Chondrocyte (in vitro differentiated cells): ENCODE measurements around the gene GRHL1. TPM values are rescaled to one million over a fixed set of nuclear protein-coding genes. Genes with fewer than 3 reads are reported as not detected.
"Not testable (repeated sequence)": the region's sequence is repeated elsewhere in the genome, so short reads cannot be mapped to it uniquely, and the experiment has no call there.

ENCODE experiments used
- DNase-seq: peaks from one replicate; pipeline ENCODE4 v3.0.0; 2021; ENCODE audit warnings: mixed read lengths, low spot score
- H3K27ac Mint-ChIP-seq: one replicate; pipeline ENCODE4 v1.8.0; 2021; ENCODE audit warnings: mild to moderate bottlenecking, moderate library complexity, mixed read lengths; ENCODE audit not compliant: unreplicated experiment
- H3K27me3 Mint-ChIP-seq: 2 replicates; pipeline ENCODE4 v1.8.0; 2021; ENCODE audit warnings: low read depth, mixed read lengths
- H3K36me3 Mint-ChIP-seq: 2 replicates; pipeline ENCODE4 v1.8.0; 2021; ENCODE audit warnings: low read depth, mixed read lengths
- H3K4me1 Mint-ChIP-seq: 2 replicates; pipeline ENCODE4 v1.8.0; 2021; ENCODE audit warnings: low read depth, mild to moderate bottlenecking, mixed read lengths
- H3K4me3 Mint-ChIP-seq: one replicate; pipeline ENCODE4 v1.8.0; 2021; ENCODE audit warnings: mild to moderate bottlenecking, moderate library complexity, mixed read lengths; ENCODE audit not compliant: unreplicated experiment
- H3K9me3 Mint-ChIP-seq: 2 replicates; pipeline ENCODE4 v1.8.0; 2021; ENCODE audit warnings: low read depth, mixed read lengths
- CTCF ChIP-seq: fragments of 200-600 bp; sonication (generic); IDR thresholded peaks from 2 replicates; pipeline ENCODE4 v1.5.0; 2021; ENCODE audit warnings: antibody characterized with exemption, mild to moderate bottlenecking, moderate library complexity
- total RNA-seq: library from RNA; stranded (reverse); gene quantifications from 3 replicates; pipeline ENCODE4 v1.2.1, GENCODE V29; 2021

GRHL1 gene
- total RNA-seq, 1 donor from 2014 or later, result 0.42 TPM

DNA sequence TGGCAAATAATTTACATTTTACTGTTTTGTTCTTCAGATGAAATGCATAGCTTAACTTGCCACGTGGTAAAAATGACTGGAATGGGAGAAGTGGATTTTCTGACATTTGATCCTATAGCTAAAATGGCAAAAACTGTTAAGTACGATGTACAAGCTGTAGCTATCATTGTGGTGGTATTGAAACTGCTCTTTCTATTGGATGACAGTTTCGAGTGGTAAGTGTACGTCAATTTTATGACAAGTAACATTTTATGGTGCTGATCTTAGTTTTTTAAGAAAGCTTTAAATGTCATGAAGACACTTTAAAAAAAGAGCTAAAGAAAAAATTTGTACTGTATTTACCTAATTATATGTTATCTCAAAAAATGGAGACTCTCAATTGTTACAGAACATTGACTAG lies 40.8 kb upstream of the GRHL1 start:
- Mint-ChIP-seq H3K27me3 (no peaks in the 10 kb centered on the region), H3K9me3 (no peaks in the 10 kb centered on the region), H3K4me1 (peaks cover 9% of the 10 kb centered on the region), H3K27ac (no peak overlapping the region), H3K4me3 (no peak overlapping the region), H3K36me3 (peaks cover 10% of the 10 kb centered on the region)
- no peak for TF ChIP-seq CTCF
- DNase-seq, result no peak

- no peaks in the 10 kb centered on the region for H3K9me3 Mint-ChIP-seq
Observed at GRCh38 chr2:9912468-9912867, 39.0 kb upstream of the GRHL1 start.

DNA sequence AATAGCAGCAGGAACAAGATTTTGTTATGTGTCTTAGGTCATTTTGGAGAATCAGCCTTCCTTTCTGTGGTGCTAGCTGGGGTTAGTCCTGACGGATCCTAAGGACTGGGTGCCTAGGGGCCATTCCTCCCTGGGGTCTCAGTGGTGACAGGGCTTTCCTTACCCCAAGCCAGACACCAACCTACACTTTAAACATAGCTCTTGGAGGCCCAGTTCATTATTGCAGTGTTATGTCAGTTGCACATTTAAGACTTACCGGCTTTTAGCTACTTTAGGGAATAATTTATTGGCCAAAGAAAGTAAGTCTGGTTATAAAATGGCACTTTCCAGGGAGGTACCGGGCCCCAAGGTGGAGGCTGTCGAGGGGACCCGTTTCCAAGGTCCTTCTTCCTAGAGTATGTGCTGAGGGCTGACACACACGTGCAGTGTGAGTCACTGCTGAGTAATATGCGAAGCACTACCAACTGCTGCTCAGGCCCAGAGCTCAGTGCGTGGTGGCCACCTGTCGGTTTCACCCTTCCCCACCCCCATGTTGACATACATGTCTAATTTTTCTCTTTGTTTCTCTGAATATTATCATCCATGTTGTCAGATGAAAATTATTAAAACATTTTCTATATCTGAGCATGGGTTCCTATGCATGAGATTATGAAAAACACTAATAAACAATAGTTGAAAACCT lies 37.0 kb upstream of the GRHL1 start:
- H3K36me3 Mint-ChIP-seq, result peaks cover 10% of the 10 kb centered on the region
- peak; percentile 53 for TF ChIP-seq CTCF
- peak overlapping the region; percentile 5 for H3K27ac Mint-ChIP-seq
- H3K27me3 Mint-ChIP-seq, result no peaks in the 10 kb centered on the region
- DNase-seq, result no peak
- H3K4me1 Mint-ChIP-seq, result peaks cover 13% of the 10 kb centered on the region
- H3K4me3 Mint-ChIP-seq, result no peak overlapping the region
- no peaks in the 10 kb centered on the region for H3K9me3 Mint-ChIP-seq

More at GRCh38 chr2:9912468-9912867, 39.0 kb upstream of the GRHL1 start:
- no peak for DNase-seq
- peaks cover 10% of the 10 kb centered on the region for H3K36me3 Mint-ChIP-seq
- peaks cover 9% of the 10 kb centered on the region for H3K4me1 Mint-ChIP-seq
- no peak overlapping the region for H3K27ac Mint-ChIP-seq
- no peak for TF ChIP-seq CTCF
- H3K4me3 Mint-ChIP-seq, result no peak overlapping the region
- no peaks in the 10 kb centered on the region for H3K27me3 Mint-ChIP-seq

DNA sequence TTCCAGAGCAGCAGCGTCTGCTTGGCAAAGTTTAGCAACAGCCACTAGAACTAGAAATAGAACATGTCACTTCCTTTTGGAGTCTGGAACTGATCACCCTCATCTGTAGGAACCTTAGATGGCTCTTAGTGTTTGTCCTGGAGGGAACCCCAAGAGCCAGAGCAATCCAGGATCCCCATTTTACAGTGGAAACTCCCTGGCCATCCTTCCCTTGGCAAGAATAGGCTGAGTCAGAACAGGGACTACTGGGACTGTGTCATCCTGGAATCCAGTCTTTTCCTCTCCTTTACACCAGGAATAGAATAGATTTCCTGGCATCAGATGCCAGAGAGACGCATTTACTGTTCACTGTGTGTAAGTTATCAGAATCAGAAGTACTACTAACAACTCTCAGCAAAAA lies 33.2 kb upstream of the GRHL1 start:
- no peak overlapping the region for H3K27ac Mint-ChIP-seq
- no peaks in the 10 kb centered on the region for H3K9me3 Mint-ChIP-seq
- H3K27me3 Mint-ChIP-seq, result no peaks in the 10 kb centered on the region
- H3K4me3 Mint-ChIP-seq, result no peak overlapping the region
- H3K36me3 Mint-ChIP-seq, result peaks cover 8% of the 10 kb centered on the region
- peaks cover 13% of the 10 kb centered on the region for H3K4me1 Mint-ChIP-seq
- no peak for DNase-seq
- no peak for TF ChIP-seq CTCF

GRCh38 chr2:9919512-9919911 lies 32.0 kb upstream of the GRHL1 start:
- DNase-seq, result no peak
- Mint-ChIP-seq H3K27ac (no peak overlapping the region), H3K4me1 (peaks cover 8% of the 10 kb centered on the region), H3K36me3 (peaks cover 6% of the 10 kb centered on the region), H3K4me3 (no peak overlapping the region), H3K27me3 (no peaks in the 10 kb centered on the region), H3K9me3 (no peaks in the 10 kb centered on the region)
- no peak for TF ChIP-seq CTCF

- not testable (repeated sequence) for H3K27me3 Mint-ChIP-seq, H3K9me3 Mint-ChIP-seq, H3K4me1 Mint-ChIP-seq, H3K4me3 Mint-ChIP-seq, H3K27ac Mint-ChIP-seq, DNase-seq
- H3K36me3 Mint-ChIP-seq, result peaks cover 27% of the 10 kb centered on the region
Observed at GRCh38 chr2:9927020-9927419, 24.5 kb upstream of the GRHL1 start.
